Neural progenitor cell (in vitro differentiated cells): ENCODE measurements around the gene CENPM. TPM values are rescaled to one million over a fixed set of nuclear protein-coding genes. Genes with fewer than 3 reads are reported as not detected.
A peak's percentile ranks its signal among the peaks of the same experiment; 100 is the strongest.

Source experiments
- DNase-seq: peaks from one replicate; pipeline ENCODE4 v3.0.0-alpha.2; 2016; ENCODE audit warnings: low spot score
- H2AFZ ChIP-seq: fragments of 200-600 bp; sonication (generic); replicated peaks from 2 replicates; pipeline ENCODE4 v1.6.1; 2016; ENCODE audit warnings: antibody characterized with exemption
- H3F3A ChIP-seq: fragments of 200-600 bp; sonication (generic); 2 replicates; pipeline ENCODE4 v1.6.1; 2016; ENCODE audit warnings: antibody characterized with exemption, low read depth
- H3K27ac ChIP-seq: fragments of 200-600 bp; sonication (generic); 2 replicates; pipeline ENCODE4 v1.5.1; 2016; ENCODE audit warnings: mild to moderate bottlenecking
- H3K27me3 ChIP-seq: fragments of 200-600 bp; sonication (generic); 2 replicates; pipeline ENCODE4 v1.6.1; 2016; ENCODE audit warnings: mild to moderate bottlenecking, moderate library complexity
- H3K36me3 ChIP-seq: fragments of 200-600 bp; sonication (generic); 2 replicates; pipeline ENCODE4 v1.5.1; 2016
- H3K4me1 ChIP-seq: fragments of 200-600 bp; sonication (generic); 2 replicates; pipeline ENCODE4 v1.6.1; 2016; ENCODE audit warnings: mixed run types
- H3K4me2 ChIP-seq: fragments of 200-600 bp; sonication (generic); 2 replicates; pipeline ENCODE4 v1.6.1; 2016
- H3K4me3 ChIP-seq: fragments of 200-600 bp; sonication (generic); 2 replicates; pipeline ENCODE4 v1.5.1; 2016
- H3K79me2 ChIP-seq: fragments of 200-600 bp; sonication (generic); 2 replicates; pipeline ENCODE4 v1.6.1; 2016; ENCODE audit warnings: low read depth
- H3K9ac ChIP-seq: fragments of 200-600 bp; sonication (generic); 2 replicates; pipeline ENCODE4 v1.6.1; 2016
- H3K9me3 ChIP-seq: fragments of 200-600 bp; sonication (generic); 2 replicates; pipeline ENCODE4 v1.5.1; 2016; ENCODE audit warnings: low read depth
- H4K20me1 ChIP-seq: fragments of 200-600 bp; sonication (generic); 2 replicates; pipeline ENCODE4 v1.6.1; 2016; ENCODE audit warnings: low read depth
- H3K27ac Mint-ChIP-seq: 3 replicates; pipeline ENCODE4 v1.8.0; 2021; ENCODE audit warnings: mixed read lengths
- H3K27me3 Mint-ChIP-seq: 2 replicates; pipeline ENCODE4 v1.8.0; 2022; ENCODE audit warnings: low read depth, mild to moderate bottlenecking, inconsistent platforms, moderate library complexity, mixed read lengths; ENCODE audit not compliant: insufficient read depth
- H3K36me3 Mint-ChIP-seq: 3 replicates; pipeline ENCODE4 v1.8.0; 2021; ENCODE audit warnings: mixed read lengths
- H3K4me1 Mint-ChIP-seq: 3 replicates; pipeline ENCODE4 v1.8.0; 2021; ENCODE audit warnings: mixed read lengths
- H3K4me3 Mint-ChIP-seq: 3 replicates; pipeline ENCODE4 v1.8.0; 2021; ENCODE audit warnings: mild to moderate bottlenecking, moderate library complexity, mixed read lengths
- H3K9me3 Mint-ChIP-seq: 3 replicates; pipeline ENCODE4 v1.8.0; 2020; ENCODE audit warnings: mixed read lengths
- EZH2 ChIP-seq: fragments of 200-600 bp; sonication (generic); IDR thresholded peaks from 2 replicates; pipeline ENCODE4 v1.6.1; 2017; ENCODE audit warnings: antibody characterized with exemption, mild to moderate bottlenecking, moderate library complexity
- EZH2phosphoT487 ChIP-seq: fragments of 200-600 bp; sonication (generic); IDR thresholded peaks from 2 replicates; pipeline ENCODE4 v1.6.1; 2017; ENCODE audit warnings: antibody characterized with exemption
- total RNA-seq: library from RNA; depleted of rRNA; stranded (reverse); fragments of >200 nt; gene quantifications from 2 replicates; pipeline ENCODE4 v1.2.3, GENCODE V29; 2015; ENCODE audit warnings: low replicate concordance
- TF ChIP-seq, protein P1 (sequence below): fragments of 200-600 bp; sonication (generic); IDR thresholded peaks from 2 replicates; pipeline ENCODE4 v1.5.1; 2017; ENCODE audit warnings: antibody characterized with exemption, mild to moderate bottlenecking

The CENPM gene
- total RNA-seq, 1 donor from 2014 or later = 20.2 TPM

DNA sequence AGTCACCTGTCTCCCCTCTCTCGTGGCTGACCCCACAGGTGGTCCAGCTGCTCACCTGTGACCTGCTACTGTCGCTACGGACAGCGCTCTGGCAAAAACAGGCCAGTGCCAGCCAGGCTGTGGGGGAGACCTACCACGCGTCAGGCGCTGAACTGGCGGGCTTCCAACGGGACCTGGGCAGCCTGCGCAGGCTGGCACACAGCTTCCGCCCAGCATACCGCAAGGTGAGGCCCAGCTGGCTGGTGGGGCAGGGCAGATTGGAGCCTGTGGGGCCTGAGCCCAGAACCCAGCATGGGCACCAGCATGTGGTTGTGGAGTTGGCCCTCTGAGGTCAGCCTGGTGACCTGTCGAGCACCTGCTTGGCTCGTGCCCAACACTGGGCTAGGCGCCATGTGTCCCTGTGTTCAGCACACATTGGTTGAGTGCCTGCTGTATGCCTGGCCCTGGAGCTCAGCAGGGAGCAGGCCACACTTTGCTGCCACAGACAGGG lies 44.0 kb downstream of the CENPM start:
- Histone ChIP-seq H3K9me3 (no peaks in the 10 kb centered on the region), H4K20me1 (peaks cover 49% of the 10 kb centered on the region), H3K79me2 (no peaks in the 10 kb centered on the region), H2AFZ (no peak overlapping the region), H3K27me3 (peaks cover 5% of the 10 kb centered on the region), H3K4me3 (no peak overlapping the region), H3F3A (peaks cover 11% of the 10 kb centered on the region), H3K9ac (no peak overlapping the region), H3K4me2 (no peak overlapping the region), H3K27ac (no peak overlapping the region), H3K4me1 (no peaks in the 10 kb centered on the region), H3K36me3 (no peaks in the 10 kb centered on the region)
- Mint-ChIP-seq H3K36me3 (peaks cover 21% of the 10 kb centered on the region), H3K27ac (no peak overlapping the region), H3K4me3 (no peak overlapping the region), H3K27me3 (peaks cover 15% of the 10 kb centered on the region), H3K9me3 (no peaks in the 10 kb centered on the region), H3K4me1 (no peaks in the 10 kb centered on the region)
- no peak for TF ChIP-seq EZH2
- no peak for TF ChIP-seq EZH2phosphoT487
- TF ChIP-seq, protein P1, sequence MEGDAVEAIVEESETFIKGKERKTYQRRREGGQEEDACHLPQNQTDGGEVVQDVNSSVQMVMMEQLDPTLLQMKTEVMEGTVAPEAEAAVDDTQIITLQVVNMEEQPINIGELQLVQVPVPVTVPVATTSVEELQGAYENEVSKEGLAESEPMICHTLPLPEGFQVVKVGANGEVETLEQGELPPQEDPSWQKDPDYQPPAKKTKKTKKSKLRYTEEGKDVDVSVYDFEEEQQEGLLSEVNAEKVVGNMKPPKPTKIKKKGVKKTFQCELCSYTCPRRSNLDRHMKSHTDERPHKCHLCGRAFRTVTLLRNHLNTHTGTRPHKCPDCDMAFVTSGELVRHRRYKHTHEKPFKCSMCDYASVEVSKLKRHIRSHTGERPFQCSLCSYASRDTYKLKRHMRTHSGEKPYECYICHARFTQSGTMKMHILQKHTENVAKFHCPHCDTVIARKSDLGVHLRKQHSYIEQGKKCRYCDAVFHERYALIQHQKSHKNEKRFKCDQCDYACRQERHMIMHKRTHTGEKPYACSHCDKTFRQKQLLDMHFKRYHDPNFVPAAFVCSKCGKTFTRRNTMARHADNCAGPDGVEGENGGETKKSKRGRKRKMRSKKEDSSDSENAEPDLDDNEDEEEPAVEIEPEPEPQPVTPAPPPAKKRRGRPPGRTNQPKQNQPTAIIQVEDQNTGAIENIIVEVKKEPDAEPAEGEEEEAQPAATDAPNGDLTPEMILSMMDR = no peak
- no peak for DNase-seq

DNA sequence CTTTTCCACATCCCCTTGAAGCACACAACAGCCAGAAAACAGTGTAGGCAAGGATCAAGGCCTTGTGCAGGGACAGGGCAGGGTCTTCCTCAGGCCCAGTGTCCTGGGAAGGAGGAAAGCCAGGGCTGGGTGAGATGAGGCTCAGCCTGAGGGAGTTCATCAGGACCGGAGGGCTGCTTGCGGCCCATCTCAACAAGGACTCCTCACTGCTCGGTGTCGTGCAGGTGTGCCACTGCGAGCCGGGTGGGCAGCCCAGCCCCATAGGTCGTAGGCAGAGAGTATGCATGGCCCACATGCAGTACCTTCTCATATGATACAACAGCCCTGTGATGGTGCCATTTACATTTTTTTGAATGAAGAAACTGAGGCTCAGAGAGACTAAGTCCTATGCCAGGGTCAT lies 44.9 kb downstream of the CENPM start:
- no peaks in the 10 kb centered on the region for H3K79me2 ChIP-seq
- no peak for DNase-seq
- no peaks in the 10 kb centered on the region for H3K36me3 ChIP-seq
- H2AFZ ChIP-seq = no peak overlapping the region
- H3K9me3 Mint-ChIP-seq = no peaks in the 10 kb centered on the region
- no peak overlapping the region for H3K9ac ChIP-seq
- peaks cover 23% of the 10 kb centered on the region for H3K36me3 Mint-ChIP-seq
- peak overlapping the region; percentile 11 for H3K27ac Mint-ChIP-seq
- TF ChIP-seq EZH2 (no peak), EZH2phosphoT487 (no peak)
- TF ChIP-seq, protein P1 = no peak
- H3K27me3 ChIP-seq = no peaks in the 10 kb centered on the region
- peaks cover 9% of the 10 kb centered on the region for H3F3A ChIP-seq
- no peak overlapping the region for H3K4me2 ChIP-seq
- H3K4me1 ChIP-seq = no peaks in the 10 kb centered on the region
- no peak overlapping the region for H3K27ac ChIP-seq
- no peaks in the 10 kb centered on the region for H3K9me3 ChIP-seq
- H3K27me3 Mint-ChIP-seq = peaks cover 11% of the 10 kb centered on the region
- peaks cover 39% of the 10 kb centered on the region for H4K20me1 ChIP-seq
- peak overlapping the region; percentile 9 for H3K4me3 Mint-ChIP-seq
- no peaks in the 10 kb centered on the region for H3K4me1 Mint-ChIP-seq
- H3K4me3 ChIP-seq = no peak overlapping the region

DNA sequence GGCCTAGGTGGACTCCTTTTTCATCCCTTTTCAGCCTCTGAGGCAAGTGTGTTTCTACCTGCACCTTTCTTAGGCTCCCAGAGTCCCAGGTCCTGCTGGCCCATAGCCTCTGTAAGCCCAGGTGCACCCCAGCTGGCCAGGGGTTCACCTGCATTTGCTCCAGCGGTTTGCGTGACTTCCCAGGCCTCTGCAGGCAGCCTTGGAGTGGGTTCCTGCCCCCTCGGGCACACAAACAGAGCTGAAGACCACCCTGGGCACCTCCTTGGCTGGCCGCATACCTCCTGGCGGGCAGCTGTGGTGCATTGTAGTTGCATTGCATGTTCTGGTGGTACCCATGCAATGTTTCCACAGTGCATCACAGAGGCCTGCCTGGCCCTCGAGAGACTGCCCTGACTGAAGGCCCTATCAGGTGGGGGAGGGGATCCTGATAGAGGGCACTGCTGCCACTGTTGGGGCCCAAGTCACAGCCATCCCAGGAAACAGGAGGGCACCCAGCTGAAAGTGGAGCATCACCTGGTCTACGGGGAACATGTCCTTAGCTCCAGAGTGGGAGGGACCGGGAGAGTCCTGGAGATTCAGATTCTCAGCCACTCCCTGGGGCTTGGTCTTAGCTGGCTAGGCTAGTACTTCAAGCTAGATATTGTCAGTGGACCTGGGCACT lies 46.2 kb downstream of the CENPM start:
- H3K27me3 ChIP-seq = no peaks in the 10 kb centered on the region
- TF ChIP-seq EZH2 (no peak), EZH2phosphoT487 (no peak)
- TF ChIP-seq, protein P1 = no peak
- H3K36me3 ChIP-seq = no peaks in the 10 kb centered on the region
- H3K9me3 ChIP-seq = no peaks in the 10 kb centered on the region
- no peaks in the 10 kb centered on the region for H3K79me2 ChIP-seq
- no peaks in the 10 kb centered on the region for H3K9me3 Mint-ChIP-seq
- H3K4me3 ChIP-seq = no peak overlapping the region
- no peak overlapping the region for H3K4me3 Mint-ChIP-seq
- no peak overlapping the region for H3K27ac ChIP-seq
- no peak overlapping the region for H3K9ac ChIP-seq
- H3K4me1 ChIP-seq = no peaks in the 10 kb centered on the region
- H3K4me1 Mint-ChIP-seq = no peaks in the 10 kb centered on the region
- DNase-seq = no peak
- H4K20me1 ChIP-seq = peaks cover 30% of the 10 kb centered on the region
- peaks cover 28% of the 10 kb centered on the region for H3K36me3 Mint-ChIP-seq
- no peak overlapping the region for H3K4me2 ChIP-seq
- H3F3A ChIP-seq = no peaks in the 10 kb centered on the region
- H3K27ac Mint-ChIP-seq = no peak overlapping the region
- peaks cover 10% of the 10 kb centered on the region for H3K27me3 Mint-ChIP-seq
- no peak overlapping the region for H2AFZ ChIP-seq
